ENCODE measurements around the gene PDE4C. TPM values are rescaled to one million over a fixed set of nuclear protein-coding genes. Genes with fewer than 3 reads are reported as not detected.

Gene PDE4C
- total and polyA plus RNA-seq, 9 of the 15 experiments (the other 6 are each of a cell fraction or from before 2014, with no cell fraction given) = 0.04 to 0.91 (median 0.20) TPM; not detected in 1

DNA sequence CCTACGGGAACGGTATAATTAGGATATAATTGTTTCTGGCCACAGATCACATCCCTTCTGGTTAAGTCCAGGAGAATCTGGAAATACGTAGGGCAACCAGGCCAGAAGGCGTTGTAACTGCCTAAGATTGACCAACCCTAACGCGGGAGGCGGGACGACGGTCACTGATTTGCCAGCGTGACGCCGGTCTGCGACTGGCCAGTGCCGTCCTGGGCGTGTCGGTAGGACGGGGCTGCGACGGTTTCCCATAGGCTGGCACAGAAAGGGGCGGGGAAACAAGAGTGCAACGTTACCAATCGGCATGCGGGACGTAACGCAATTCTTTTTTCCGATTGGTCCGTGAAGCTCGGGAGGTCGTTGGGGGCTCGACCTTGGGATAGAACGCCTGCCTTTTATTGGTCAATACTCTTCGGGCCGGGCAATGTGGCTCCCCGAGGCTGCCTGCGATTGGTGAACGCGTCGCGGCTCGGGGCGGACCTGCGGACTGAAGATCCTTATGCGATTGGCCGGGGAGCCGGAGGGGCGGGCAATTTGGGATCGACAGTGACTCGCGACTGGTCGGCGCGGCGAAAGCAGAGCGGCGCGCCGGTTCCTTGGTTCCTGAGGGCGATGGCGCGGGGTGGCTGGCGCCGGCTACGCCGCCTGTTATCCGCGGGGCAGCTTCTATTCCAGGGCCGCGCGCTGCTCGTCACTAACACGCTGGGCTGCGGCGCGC is 33.4 kb downstream of the PDE4C start, which contains the start of gene MPV17L2 (continued):
- TF ChIP-seq, protein P1, sequence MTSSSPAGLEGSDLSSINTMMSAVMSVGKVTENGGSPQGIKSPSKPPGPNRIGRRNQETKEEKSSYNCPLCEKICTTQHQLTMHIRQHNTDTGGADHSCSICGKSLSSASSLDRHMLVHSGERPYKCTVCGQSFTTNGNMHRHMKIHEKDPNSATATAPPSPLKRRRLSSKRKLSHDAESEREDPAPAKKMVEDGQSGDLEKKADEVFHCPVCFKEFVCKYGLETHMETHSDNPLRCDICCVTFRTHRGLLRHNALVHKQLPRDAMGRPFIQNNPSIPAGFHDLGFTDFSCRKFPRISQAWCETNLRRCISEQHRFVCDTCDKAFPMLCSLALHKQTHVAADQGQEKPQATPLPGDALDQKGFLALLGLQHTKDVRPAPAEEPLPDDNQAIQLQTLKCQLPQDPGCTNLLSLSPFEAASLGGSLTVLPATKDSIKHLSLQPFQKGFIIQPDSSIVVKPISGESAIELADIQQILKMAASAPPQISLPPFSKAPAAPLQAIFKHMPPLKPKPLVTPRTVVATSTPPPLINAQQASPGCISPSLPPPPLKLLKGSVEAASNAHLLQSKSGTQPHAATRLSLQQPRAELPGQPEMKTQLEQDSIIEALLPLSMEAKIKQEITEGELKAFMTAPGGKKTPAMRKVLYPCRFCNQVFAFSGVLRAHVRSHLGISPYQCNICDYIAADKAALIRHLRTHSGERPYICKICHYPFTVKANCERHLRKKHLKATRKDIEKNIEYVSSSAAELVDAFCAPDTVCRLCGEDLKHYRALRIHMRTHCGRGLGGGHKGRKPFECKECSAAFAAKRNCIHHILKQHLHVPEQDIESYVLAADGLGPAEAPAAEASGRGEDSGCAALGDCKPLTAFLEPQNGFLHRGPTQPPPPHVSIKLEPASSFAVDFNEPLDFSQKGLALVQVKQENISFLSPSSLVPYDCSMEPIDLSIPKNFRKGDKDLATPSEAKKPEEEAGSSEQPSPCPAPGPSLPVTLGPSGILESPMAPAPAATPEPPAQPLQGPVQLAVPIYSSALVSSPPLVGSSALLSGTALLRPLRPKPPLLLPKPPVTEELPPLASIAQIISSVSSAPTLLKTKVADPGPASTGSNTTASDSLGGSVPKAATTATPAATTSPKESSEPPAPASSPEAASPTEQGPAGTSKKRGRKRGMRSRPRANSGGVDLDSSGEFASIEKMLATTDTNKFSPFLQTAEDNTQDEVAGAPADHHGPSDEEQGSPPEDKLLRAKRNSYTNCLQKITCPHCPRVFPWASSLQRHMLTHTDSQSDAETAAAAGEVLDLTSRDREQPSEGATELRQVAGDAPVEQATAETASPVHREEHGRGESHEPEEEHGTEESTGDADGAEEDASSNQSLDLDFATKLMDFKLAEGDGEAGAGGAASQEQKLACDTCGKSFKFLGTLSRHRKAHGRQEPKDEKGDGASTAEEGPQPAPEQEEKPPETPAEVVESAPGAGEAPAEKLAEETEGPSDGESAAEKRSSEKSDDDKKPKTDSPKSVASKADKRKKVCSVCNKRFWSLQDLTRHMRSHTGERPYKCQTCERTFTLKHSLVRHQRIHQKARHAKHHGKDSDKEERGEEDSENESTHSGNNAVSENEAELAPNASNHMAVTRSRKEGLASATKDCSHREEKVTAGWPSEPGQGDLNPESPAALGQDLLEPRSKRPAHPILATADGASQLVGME (CRISPR knock-in tag; IDR thresholded peaks at IDR 0.05) = no peak
- TF ChIP-seq NBN (IDR thresholded peaks at IDR 0.05; ENCODE audit: low read depth) = no peak
- no peak; the same call in 1 of the 2 replicates for TF ChIP-seq ZNF644 (tag; IDR thresholded peaks at IDR 0.05; ENCODE audit: low read depth)
- TF ChIP-seq, protein P2, sequence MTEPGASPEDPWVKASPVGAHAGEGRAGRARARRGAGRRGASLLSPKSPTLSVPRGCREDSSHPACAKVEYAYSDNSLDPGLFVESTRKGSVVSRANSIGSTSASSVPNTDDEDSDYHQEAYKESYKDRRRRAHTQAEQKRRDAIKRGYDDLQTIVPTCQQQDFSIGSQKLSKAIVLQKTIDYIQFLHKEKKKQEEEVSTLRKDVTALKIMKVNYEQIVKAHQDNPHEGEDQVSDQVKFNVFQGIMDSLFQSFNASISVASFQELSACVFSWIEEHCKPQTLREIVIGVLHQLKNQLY (CRISPR knock-in tag; conservative IDR thresholded peaks at IDR 0.05) = no peak
- TF ChIP-seq MED1 (CRISPR knock-in tag; IDR thresholded peaks at IDR 0.05; ENCODE audit: borderline replicate concordance) = no peak
- TF ChIP-seq, protein P3, sequence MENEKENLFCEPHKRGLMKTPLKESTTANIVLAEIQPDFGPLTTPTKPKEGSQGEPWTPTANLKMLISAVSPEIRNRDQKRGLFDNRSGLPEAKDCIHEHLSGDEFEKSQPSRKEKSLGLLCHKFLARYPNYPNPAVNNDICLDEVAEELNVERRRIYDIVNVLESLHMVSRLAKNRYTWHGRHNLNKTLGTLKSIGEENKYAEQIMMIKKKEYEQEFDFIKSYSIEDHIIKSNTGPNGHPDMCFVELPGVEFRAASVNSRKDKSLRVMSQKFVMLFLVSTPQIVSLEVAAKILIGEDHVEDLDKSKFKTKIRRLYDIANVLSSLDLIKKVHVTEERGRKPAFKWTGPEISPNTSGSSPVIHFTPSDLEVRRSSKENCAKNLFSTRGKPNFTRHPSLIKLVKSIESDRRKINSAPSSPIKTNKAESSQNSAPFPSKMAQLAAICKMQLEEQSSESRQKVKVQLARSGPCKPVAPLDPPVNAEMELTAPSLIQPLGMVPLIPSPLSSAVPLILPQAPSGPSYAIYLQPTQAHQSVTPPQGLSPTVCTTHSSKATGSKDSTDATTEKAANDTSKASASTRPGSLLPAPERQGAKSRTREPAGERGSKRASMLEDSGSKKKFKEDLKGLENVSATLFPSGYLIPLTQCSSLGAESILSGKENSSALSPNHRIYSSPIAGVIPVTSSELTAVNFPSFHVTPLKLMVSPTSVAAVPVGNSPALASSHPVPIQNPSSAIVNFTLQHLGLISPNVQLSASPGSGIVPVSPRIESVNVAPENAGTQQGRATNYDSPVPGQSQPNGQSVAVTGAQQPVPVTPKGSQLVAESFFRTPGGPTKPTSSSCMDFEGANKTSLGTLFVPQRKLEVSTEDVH (IDR thresholded peaks at IDR 0.05; ENCODE audit: low read depth, partially characterized antibody) = no peak
- TF ChIP-seq ZKSCAN1 (IDR thresholded peaks at IDR 0.05; ENCODE audit: low read depth, low read length) = no peak
- TF ChIP-seq CXXC5 (CRISPR knock-in tag; IDR thresholded peaks at IDR 0.05) = peak; percentile 83
- peak; percentile 59; the same call in 1 of the 2 replicates for TF ChIP-seq L3MBTL2 (IDR thresholded peaks at IDR 0.05)
- no peak for TF ChIP-seq BCL6 (CRISPR knock-in tag; IDR thresholded peaks at IDR 0.05)
- TF ChIP-seq CTBP1 (IDR thresholded peaks at IDR 0.05; ENCODE audit: borderline replicate concordance) = peak; percentile 58; the same call in 1 of the 2 replicates
- TF ChIP-seq, protein P4, sequence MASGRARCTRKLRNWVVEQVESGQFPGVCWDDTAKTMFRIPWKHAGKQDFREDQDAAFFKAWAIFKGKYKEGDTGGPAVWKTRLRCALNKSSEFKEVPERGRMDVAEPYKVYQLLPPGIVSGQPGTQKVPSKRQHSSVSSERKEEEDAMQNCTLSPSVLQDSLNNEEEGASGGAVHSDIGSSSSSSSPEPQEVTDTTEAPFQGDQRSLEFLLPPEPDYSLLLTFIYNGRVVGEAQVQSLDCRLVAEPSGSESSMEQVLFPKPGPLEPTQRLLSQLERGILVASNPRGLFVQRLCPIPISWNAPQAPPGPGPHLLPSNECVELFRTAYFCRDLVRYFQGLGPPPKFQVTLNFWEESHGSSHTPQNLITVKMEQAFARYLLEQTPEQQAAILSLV (tag; IDR thresholded peaks at IDR 0.05) = no peak
- TF ChIP-seq, protein P5, sequence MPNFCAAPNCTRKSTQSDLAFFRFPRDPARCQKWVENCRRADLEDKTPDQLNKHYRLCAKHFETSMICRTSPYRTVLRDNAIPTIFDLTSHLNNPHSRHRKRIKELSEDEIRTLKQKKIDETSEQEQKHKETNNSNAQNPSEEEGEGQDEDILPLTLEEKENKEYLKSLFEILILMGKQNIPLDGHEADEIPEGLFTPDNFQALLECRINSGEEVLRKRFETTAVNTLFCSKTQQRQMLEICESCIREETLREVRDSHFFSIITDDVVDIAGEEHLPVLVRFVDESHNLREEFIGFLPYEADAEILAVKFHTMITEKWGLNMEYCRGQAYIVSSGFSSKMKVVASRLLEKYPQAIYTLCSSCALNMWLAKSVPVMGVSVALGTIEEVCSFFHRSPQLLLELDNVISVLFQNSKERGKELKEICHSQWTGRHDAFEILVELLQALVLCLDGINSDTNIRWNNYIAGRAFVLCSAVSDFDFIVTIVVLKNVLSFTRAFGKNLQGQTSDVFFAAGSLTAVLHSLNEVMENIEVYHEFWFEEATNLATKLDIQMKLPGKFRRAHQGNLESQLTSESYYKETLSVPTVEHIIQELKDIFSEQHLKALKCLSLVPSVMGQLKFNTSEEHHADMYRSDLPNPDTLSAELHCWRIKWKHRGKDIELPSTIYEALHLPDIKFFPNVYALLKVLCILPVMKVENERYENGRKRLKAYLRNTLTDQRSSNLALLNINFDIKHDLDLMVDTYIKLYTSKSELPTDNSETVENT (CRISPR knock-in tag; IDR thresholded peaks at IDR 0.05) = peak; percentile 78; the same call in 1 of the 2 replicates
- TF ChIP-seq ASH1L (IDR thresholded peaks at IDR 0.05; ENCODE audit: borderline replicate concordance, low read depth, partially characterized antibody) = peak; percentile 99
